ENCODE data around the gene OCSTAMP. TPM values are rescaled to one million over a fixed set of nuclear protein-coding genes. Genes with fewer than 3 reads are reported as not detected.

Gene OCSTAMP
- total and polyA plus RNA-seq, 2 experiments from 2014 or later, result not detected

DNA sequence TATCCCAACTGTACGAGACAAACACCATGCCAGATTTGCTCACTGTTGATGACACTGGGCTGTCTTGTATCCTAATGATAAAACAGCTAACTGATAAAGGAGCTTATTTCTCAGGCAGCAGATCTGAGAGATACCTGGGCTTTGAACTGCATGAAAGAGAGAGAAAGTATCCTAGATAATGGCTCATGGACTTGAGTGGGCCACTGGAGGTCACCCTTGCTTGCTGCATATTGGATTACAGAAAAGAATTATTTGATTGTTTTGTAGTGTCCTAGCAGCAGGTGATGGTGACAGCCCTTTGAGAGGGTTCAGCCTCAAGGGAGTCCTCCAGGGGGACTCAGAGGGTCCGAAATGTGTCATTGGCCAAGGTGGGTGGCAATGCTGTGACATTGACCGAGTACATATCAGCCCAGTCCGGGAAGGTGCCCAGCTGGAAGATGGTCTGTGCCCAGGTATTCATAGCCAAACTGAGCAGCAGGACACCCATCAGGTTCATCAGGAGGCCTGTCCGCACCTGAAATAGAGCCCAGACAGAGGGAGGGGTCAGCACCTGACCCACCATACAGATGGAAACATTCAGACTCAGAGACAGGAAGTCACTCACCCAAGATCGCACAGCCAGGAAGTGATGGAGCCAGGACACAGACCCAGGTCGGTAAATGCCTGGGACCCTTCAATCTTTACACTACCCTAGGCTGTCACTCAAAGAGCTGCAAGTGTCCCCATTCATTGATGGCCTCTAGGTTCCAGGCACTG is 9.4 kb upstream of the OCSTAMP start:
- Histone ChIP-seq H3K4me3 (no peak overlapping the region), H3K4me1 (ENCODE audit: insufficient read depth) (no peaks in the 10 kb centered on the region), H4K20me1 (ENCODE audit: insufficient read depth, poor library complexity, severe bottlenecking) (no peaks in the 10 kb centered on the region), H3K27ac (no peak overlapping the region), H2AFZ (no peak overlapping the region), H3K27me3 (no peaks in the 10 kb centered on the region), H3K9me3 (ENCODE audit: low read depth) (no peaks in the 10 kb centered on the region), H3K36me3 (replicated peaks; ENCODE audit: insufficient read depth, low read depth) (no peaks in the 10 kb centered on the region), H3K4me2 (no peak overlapping the region), H3K9me2 (replicated peaks; ENCODE audit: insufficient read depth) (no peaks in the 10 kb centered on the region), H3K79me2 (no peaks in the 10 kb centered on the region)
- TF ChIP-seq EZH2 (IDR thresholded peaks at IDR 0.05; ENCODE audit: borderline replicate concordance) (no peak), EZH2phosphoT487 (IDR thresholded peaks at IDR 0.05; ENCODE audit: low read depth, severe bottlenecking, unreplicated experiment) (no peak), CTCF (IDR thresholded peaks at IDR 0.05; ENCODE audit: poor library complexity) (peak; percentile 7)
- WGBS (ENCODE audit: low lambda C conversion rate, missing lambda C conversion rate), result 88% methylated on average over 7 of the region's 7 CpGs
- DNase-seq (ENCODE audit: low spot score), result no peak

GRCh38 chr20:46559001-46559400 is 8.5 kb upstream of the OCSTAMP start:
- Histone ChIP-seq H3K4me2 (no peak overlapping the region), H4K20me1 (ENCODE audit: insufficient read depth, poor library complexity, severe bottlenecking) (no peaks in the 10 kb centered on the region), H2AFZ (no peak overlapping the region), H3K79me2 (no peaks in the 10 kb centered on the region), H3K4me3 (no peak overlapping the region), H3K27me3 (no peaks in the 10 kb centered on the region), H3K27ac (no peak overlapping the region), H3K36me3 (replicated peaks; ENCODE audit: insufficient read depth, low read depth) (no peaks in the 10 kb centered on the region), H3K4me1 (ENCODE audit: insufficient read depth) (no peaks in the 10 kb centered on the region), H3K9me2 (replicated peaks; ENCODE audit: insufficient read depth) (no peaks in the 10 kb centered on the region), H3K9me3 (ENCODE audit: low read depth) (no peaks in the 10 kb centered on the region)
- no peak for DNase-seq (ENCODE audit: low spot score)
- TF ChIP-seq EZH2 (IDR thresholded peaks at IDR 0.05; ENCODE audit: borderline replicate concordance), result no peak
- TF ChIP-seq EZH2phosphoT487 (IDR thresholded peaks at IDR 0.05; ENCODE audit: low read depth, severe bottlenecking, unreplicated experiment), result no peak
- TF ChIP-seq CTCF (IDR thresholded peaks at IDR 0.05; ENCODE audit: poor library complexity), result no peak
- 89% methylated on average over 3 of the region's 3 CpGs for WGBS (ENCODE audit: low lambda C conversion rate, missing lambda C conversion rate)

DNA sequence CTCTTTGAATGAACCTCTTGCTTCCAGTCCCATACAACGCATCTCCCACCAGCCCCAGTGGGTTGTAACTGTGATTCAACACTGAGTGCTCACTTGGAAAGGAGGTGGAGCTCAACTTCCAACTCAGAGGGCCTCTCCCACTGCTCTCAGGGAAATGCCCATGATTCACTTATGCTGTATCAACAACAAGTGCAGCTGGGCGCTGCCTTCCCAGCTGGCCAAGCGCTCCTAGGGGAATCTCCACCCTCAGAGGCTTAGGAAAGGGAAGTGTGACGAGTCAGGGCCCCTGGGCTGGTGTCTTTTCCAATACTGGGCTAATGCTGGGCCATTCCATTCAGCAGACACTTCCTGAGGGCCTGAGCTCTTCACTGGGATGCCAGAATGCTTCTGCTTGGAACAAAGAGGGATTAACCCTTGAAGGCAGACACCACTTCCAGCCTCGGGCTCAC is 8.1 kb upstream of the OCSTAMP start:
- H3K9me2 ChIP-seq (replicated peaks; ENCODE audit: insufficient read depth), result no peaks in the 10 kb centered on the region
- no peak overlapping the region for H2AFZ ChIP-seq
- no peaks in the 10 kb centered on the region for H3K9me3 ChIP-seq (ENCODE audit: low read depth)
- H3K79me2 ChIP-seq, result no peaks in the 10 kb centered on the region
- no peaks in the 10 kb centered on the region for H3K4me1 ChIP-seq (ENCODE audit: insufficient read depth)
- H4K20me1 ChIP-seq (ENCODE audit: insufficient read depth, poor library complexity, severe bottlenecking), result no peaks in the 10 kb centered on the region
- peak; percentile 72 for DNase-seq (ENCODE audit: low spot score)
- WGBS (ENCODE audit: low lambda C conversion rate, missing lambda C conversion rate), result 70% methylated on average over 5 of the region's 5 CpGs
- H3K4me3 ChIP-seq, result no peak overlapping the region
- H3K4me2 ChIP-seq, result no peak overlapping the region
- H3K27ac ChIP-seq, result no peak overlapping the region
- H3K27me3 ChIP-seq, result no peaks in the 10 kb centered on the region
- TF ChIP-seq EZH2phosphoT487 (IDR thresholded peaks at IDR 0.05; ENCODE audit: low read depth, severe bottlenecking, unreplicated experiment) (no peak), CTCF (IDR thresholded peaks at IDR 0.05; ENCODE audit: poor library complexity) (no peak), EZH2 (IDR thresholded peaks at IDR 0.05; ENCODE audit: borderline replicate concordance) (no peak)
- no peaks in the 10 kb centered on the region for H3K36me3 ChIP-seq (replicated peaks; ENCODE audit: insufficient read depth, low read depth)

All from hepatocyte (in vitro differentiated cells).